Suppressor macrophage (primary cell): Measurements from ENCODE around the gene RSPO3.
"Not testable (repeated sequence)": the region's sequence is repeated elsewhere in the genome, so short reads cannot be mapped to it uniquely, and the experiment has no call there.

Experiments used
- DNase-seq, 4 experiments: peaks; one replicate each; pipeline ENCODE4 v3.0.0-alpha.2; 2020 to 2022

Gene RSPO3

DNA sequence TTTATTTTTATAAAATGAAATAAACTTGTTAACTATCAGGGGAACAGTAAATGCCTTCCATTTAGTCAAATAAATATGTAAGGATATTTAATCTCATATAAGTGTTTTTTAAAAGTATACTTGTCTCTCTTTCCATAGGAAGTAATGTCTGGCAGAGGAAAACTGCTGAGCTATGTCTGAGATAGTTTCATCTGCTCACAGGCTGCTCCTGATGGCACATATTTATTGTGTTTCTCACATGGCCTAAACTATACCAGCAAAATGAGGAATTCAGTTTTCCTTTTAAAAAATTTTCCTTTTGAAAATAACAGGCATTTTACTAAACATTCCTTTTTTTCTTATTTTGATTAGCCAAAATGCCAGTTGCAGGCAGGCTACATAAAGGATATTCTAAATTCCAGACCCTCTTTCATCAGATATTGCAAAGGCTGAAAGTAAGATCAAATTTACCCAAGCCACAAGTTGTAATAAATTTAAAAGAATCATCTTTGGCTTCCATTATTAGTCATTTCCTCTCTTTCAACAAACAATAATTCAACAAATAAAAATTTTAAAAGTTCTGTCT is 88.1 kb downstream of the RSPO3 start:
- no peak for DNase-seq

GRCh38 chr6:127207591-127208120 is 89.2 kb downstream of the RSPO3 start:
- peak in 2 of 4 experiments; percentile 10 to 25 for DNase-seq

GRCh38 chr6:127210725-127211124 is 92.3 kb downstream of the RSPO3 start:
- DNase-seq = no peak

DNA sequence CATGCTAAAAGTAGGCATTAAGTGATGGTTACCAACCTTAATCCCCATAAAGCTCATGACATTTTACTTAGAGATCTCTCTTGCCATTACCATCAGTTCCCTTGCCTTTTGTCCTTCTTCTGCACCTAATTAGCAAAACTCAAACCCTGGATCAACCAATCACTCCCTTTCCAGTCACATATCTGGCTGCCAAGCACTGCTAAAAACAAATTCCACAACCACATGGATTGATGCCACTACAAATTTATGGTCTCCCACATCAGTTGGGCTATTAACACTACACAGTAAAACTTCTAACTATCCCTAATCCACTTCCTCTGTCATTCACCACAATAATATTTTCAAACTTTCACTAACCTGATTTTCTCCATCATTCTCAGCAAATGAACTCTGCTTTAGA is 93.9 kb downstream of the RSPO3 start:
- no peak for DNase-seq

GRCh38 chr6:127214032-127214431 is 95.6 kb downstream of the RSPO3 start:
- DNase-seq = not testable (repeated sequence)

DNA sequence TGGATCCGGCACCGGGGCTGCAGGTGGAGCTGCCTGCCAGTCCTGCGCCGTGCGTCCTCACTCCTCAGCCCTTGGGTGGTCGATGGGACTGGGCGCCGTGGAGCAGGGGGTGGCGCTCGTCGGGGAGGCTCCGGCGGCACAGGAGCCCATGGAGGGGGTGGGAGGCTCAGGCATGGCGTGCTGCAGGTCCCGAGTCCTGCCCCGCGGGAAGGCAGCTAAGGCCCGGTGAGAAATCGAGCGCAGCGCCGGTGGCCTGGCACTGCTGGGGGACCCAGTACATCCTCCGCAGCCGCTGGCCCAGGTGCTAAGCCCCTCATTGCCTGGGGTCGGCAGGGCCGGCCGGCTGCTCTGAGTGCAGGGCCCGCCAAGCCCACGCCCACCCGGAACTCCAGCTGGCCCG is 96.1 kb downstream of the RSPO3 start:
- not testable (repeated sequence) for DNase-seq

DNA sequence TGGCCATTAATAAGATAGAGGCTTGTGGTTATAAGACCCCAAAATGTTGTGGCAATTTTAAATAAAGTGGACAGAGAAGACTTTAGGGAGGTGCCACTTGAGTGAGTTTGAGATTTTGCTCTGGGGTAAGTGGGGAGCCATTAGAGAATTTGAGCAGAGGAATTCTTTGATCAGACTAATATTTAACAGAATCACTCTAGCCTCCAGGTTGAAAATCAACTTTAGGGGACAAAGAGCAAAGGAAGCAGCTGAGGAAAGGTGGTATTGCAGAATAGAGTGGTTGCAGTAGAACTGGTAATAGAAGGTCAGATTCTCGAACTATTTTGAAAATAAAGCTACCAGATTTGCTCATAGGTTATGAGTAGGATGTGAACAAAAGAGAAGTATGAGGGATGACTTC is 97.5 kb downstream of the RSPO3 start:
- no peak for DNase-seq

DNA sequence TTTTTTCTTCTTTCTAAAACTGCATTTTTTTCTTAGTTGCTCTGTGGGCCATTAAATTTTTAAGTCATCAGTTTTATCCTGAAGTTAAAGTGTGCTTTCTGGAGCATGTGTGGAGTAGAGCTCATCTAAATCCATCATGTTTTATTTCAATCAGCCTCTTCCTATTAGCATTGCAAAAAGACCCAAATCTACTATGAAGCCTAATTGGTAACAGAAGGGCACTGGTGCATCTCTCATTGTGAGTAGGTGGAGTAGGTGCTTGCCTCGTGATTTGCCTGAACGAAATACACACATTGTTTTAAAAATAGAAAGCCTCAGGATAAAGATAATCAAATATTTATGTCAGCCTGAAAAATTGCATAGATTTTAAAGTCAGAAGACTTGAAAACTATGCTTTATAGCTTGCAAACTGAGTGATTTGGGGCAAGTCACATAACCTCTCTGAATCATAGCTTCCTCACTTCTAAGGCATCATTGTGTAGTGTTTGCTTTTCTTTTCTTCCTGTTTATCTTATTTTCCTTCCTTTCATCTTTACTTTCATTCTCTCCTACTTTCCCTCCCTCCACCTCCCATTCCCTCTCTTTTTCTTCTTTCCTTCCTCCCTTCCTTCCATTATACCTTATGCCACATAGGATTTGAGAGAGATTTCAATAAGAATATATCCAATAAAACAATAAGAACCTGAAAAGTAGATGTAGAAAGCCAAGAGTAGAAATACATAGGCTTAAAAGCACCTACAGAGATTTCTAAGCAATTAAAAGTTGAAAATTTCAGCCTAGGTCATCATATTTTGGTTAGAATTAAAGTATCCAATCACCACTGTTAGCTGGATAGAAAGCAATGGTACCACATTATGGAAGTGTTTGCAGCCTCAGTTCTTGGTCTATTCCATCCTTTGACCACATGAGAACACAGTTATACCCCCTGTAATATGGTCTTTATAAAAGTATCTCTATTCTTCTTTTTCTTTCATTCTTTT is 98.6 kb downstream of the RSPO3 start:
- no peak for DNase-seq

- DNase-seq = no peak
Measured at GRCh38 chr6:127219869-127220268, 101.4 kb downstream of the RSPO3 start.

- DNase-seq = no peak
Measured at GRCh38 chr6:127221201-127221600, 102.7 kb downstream of the RSPO3 start.

GRCh38 chr6:127222418-127222817 is 103.9 kb downstream of the RSPO3 start:
- DNase-seq = no peak

- no peak for DNase-seq
Measured at GRCh38 chr6:127225497-127225896, 107.0 kb downstream of the RSPO3 start.

DNA sequence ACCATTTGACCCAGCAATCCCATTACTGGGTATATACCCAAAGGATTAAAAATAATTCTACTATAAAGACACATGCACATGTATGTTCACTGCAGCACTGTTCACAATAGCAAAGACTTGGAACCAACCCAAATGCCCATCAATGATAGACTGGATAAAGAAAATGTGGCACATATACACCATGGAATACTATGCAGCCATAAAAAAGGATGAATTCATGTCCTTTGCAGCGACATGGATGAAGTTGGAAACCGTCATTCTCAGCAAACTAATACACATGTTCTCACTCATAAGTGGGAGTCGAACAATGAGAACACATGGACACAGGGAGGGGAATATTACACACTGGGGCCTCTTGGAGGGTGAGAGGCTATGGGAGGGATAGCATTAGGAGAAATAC is 115.3 kb downstream of the RSPO3 start:
- DNase-seq = not testable (repeated sequence)

DNA sequence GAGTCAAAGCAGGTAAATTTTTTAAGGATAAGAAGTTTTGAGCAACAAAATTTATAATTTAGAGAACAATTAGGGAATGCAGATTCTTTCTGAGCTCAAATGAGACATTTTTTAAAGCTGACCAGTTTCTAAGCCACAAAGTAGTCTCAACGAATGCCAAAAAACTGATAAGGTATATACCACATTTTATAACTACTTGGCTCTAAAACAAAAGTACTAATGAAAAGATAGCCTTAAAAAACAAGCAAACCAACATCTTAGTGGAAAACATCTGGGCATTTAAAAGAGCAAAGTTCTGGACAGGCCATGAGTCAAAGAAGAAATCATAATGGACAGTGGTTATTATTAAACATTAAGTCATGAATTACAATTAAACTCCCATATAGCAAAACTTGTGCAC is 125.0 kb downstream of the RSPO3 start:
- DNase-seq = no peak
